ENCODE measurements around the gene OS9.
"Not testable (repeated sequence)": the region's sequence is repeated elsewhere in the genome, so short reads cannot be mapped to it uniquely, and the experiment has no call there.

Gene OS9
- 144 to 250 reads per million in 2 donors for total RNA-seq

GRCh38 chr12:57693659-57694458, at the start of gene OS9:
Gene OS9 (plus strand): TSS chr12:57694132. CDS start chr12:57694162, 30 bp downstream.
- peak; percentile 86 for DNase-seq

GRCh38 chr12:57645990-57646658, 47.8 kb upstream of the OS9 start:
- DNase-seq: not testable (repeated sequence)

GRCh38 chr12:57646659-57647049, 47.3 kb upstream of the OS9 start:
- not testable (repeated sequence) for DNase-seq

GRCh38 chr12:57654042-57654441, 39.9 kb upstream of the OS9 start:
- DNase-seq: no peak

GRCh38 chr12:57655541-57656240, 38.2 kb upstream of the OS9 start:
- no peak for DNase-seq

GRCh38 chr12:57656408-57656807, 37.5 kb upstream of the OS9 start:
- not testable (repeated sequence) for DNase-seq

GRCh38 chr12:57657744-57658143, 36.2 kb upstream of the OS9 start:
- no peak for DNase-seq

GRCh38 chr12:57658890-57659289, 35.0 kb upstream of the OS9 start:
- no peak for DNase-seq

GRCh38 chr12:57661376-57661775, 32.6 kb upstream of the OS9 start:
- DNase-seq: no peak

GRCh38 chr12:57665066-57665820, 28.7 kb upstream of the OS9 start:
- DNase-seq: not testable (repeated sequence)

GRCh38 chr12:57666897-57667296, 27.0 kb upstream of the OS9 start:
- DNase-seq: no peak

GRCh38 chr12:57669691-57670090, 24.2 kb upstream of the OS9 start:
- not testable (repeated sequence) for DNase-seq

- not testable (repeated sequence) for DNase-seq
Observed at GRCh38 chr12:57671811-57672210, 22.1 kb upstream of the OS9 start.

GRCh38 chr12:57672801-57673200, 21.1 kb upstream of the OS9 start:
- DNase-seq: no peak

GRCh38 chr12:57674691-57675090, 19.2 kb upstream of the OS9 start:
- DNase-seq: no peak

- DNase-seq: not testable (repeated sequence)
Observed at GRCh38 chr12:57677947-57678346, 16.0 kb upstream of the OS9 start.

GRCh38 chr12:57679697-57680096, 14.2 kb upstream of the OS9 start:
- no peak for DNase-seq

GRCh38 chr12:57687862-57688261, 6.1 kb upstream of the OS9 start:
- no peak for DNase-seq

GRCh38 chr12:57688931-57689330, 5.0 kb upstream of the OS9 start:
- no peak for DNase-seq

- no peak for DNase-seq
Observed at GRCh38 chr12:57692500-57692899, 1.4 kb upstream of the OS9 start.

GRCh38 chr12:57693317-57693658, 644 bp upstream of the OS9 start:
- DNase-seq: no peak

GRCh38 chr12:57694459-57695019, 607 bp downstream of the OS9 start:
- no peak for DNase-seq

Measured in T-helper 9 cell (primary cell).